ENCODE measurements around the gene CST9. TPM values are rescaled to one million over a fixed set of nuclear protein-coding genes. Genes with fewer than 3 reads are reported as not detected.

Gene CST9
- total and polyA plus RNA-seq, 2 donors (not counting 3 experiments of a cell fraction or from before 2014, with no cell fraction given): not detected

DNA sequence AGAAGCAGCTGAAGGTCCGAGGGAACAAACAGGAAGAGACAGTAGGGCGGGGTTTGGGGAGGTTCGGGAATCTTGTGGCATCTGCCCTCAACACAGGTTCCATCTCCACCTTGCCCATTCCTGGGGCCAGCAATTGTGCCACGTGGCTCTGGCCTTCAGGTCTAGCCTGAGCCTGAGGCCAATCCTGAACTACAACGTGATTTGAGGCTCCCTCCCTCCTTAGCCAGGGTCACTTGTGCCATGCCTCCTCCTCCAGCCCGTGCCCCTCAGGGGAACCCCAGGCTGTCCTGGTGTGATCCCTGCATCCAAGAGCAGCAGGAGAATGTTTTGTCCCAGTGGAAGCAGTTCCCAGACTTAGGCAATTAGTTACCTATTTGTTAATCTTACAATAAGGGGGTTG is 3.0 kb downstream of the CST9 start:
- no peak for FAIRE-seq
- Histone ChIP-seq H3K4me3 (replicated peaks in 1 of 3; ENCODE audit: insufficient read depth in 1 of 3, low read depth in 1 of 3, low read length in 3 of 3) (no peak overlapping the region), H3K27ac (ENCODE audit: insufficient read depth, low read depth, low read length) (no peak overlapping the region), H3K9me1 (replicated peaks; ENCODE audit: control insufficient read depth, extremely low read depth, insufficient read depth, low read length) (no peaks in the 10 kb centered on the region), H3K27me3 (ENCODE audit: control insufficient read depth in 2 of 2, insufficient read depth in 2 of 2, low read length in 2 of 2) (peaks cover 9 to 23% of the 10 kb centered on the region in 2 experiments), H3K9me3 (replicated peaks; ENCODE audit: control insufficient read depth, insufficient read depth, low read length) (no peaks in the 10 kb centered on the region), H2AFZ (ENCODE audit: low read depth, low read length) (no peak overlapping the region), H3K36me3 (ENCODE audit: control insufficient read depth in 2 of 2, extremely low read depth in 1 of 2, insufficient read depth in 2 of 2, low read length in 2 of 2) (no peaks in the 10 kb centered on the region), H4K20me1 (replicated peaks; ENCODE audit: control insufficient read depth, extremely low read depth, insufficient read depth, low read length) (no peaks in the 10 kb centered on the region), H3K4me2 (ENCODE audit: insufficient read depth, low read length) (no peak overlapping the region), H3K4me1 (ENCODE audit: control insufficient read depth, extremely low read depth, insufficient read depth, low read length) (no peaks in the 10 kb centered on the region), H3K9ac (replicated peaks; ENCODE audit: extremely low read depth, insufficient read depth, low read length) (no peak overlapping the region), H3K79me2 (ENCODE audit: control insufficient read depth, insufficient read depth, low read length) (no peaks in the 10 kb centered on the region)
- no peak for DNase-seq (ENCODE audit: low read depth, low spot score)
- BruUV-seq (replicated peaks): no TSS peak
- intact Hi-C loops (cut with micrococcal nuclease): loop anchor here (10.0 kb wide), 3 partner anchors 62 to 918 kb away; partner anchors contain the start of gene THBD
- TF ChIP-seq EZH2 (IDR thresholded peaks at IDR 0.05; ENCODE audit: borderline replicate concordance, low read depth, low read length, severe bottlenecking) (no peak), JUN (IDR thresholded peaks at IDR 0.05; ENCODE audit: borderline replicate concordance, insufficient read depth, insufficient read length, low read depth) (no peak), GATA2 (IDR thresholded peaks at IDR 0.05; ENCODE audit: insufficient read depth, insufficient read length, low read depth, low read length) (no peak), FOS (IDR thresholded peaks at IDR 0.05; ENCODE audit: borderline replicate concordance, insufficient read depth, low read length) (no peak), POLR2A (IDR thresholded peaks at IDR 0.05; ENCODE audit: low read depth, low read length) (no peak), MYC (IDR thresholded peaks at IDR 0.05; ENCODE audit: low read depth, low read length) (no peak), MAX (IDR thresholded peaks at IDR 0.05; ENCODE audit: insufficient read depth, insufficient read length) (no peak), POLR2AphosphoS5 (IDR thresholded peaks at IDR 0.05; ENCODE audit: insufficient read depth, low read depth, low read length) (no peak)
- TF ChIP-seq, protein P1, sequence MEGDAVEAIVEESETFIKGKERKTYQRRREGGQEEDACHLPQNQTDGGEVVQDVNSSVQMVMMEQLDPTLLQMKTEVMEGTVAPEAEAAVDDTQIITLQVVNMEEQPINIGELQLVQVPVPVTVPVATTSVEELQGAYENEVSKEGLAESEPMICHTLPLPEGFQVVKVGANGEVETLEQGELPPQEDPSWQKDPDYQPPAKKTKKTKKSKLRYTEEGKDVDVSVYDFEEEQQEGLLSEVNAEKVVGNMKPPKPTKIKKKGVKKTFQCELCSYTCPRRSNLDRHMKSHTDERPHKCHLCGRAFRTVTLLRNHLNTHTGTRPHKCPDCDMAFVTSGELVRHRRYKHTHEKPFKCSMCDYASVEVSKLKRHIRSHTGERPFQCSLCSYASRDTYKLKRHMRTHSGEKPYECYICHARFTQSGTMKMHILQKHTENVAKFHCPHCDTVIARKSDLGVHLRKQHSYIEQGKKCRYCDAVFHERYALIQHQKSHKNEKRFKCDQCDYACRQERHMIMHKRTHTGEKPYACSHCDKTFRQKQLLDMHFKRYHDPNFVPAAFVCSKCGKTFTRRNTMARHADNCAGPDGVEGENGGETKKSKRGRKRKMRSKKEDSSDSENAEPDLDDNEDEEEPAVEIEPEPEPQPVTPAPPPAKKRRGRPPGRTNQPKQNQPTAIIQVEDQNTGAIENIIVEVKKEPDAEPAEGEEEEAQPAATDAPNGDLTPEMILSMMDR (IDR thresholded peaks at IDR 0.05; ENCODE audit: extremely low read depth in 1 of 2, insufficient read depth in 1 of 2, low read depth in 1 of 2, low read length in 2 of 2): no peak
- CTCF ChIA-PET: no interaction called here
- dilution Hi-C loops (cut with MboI; ENCODE audit: extremely low pct_ligation_motif_present, low sequenced_read_pairs): no loop called here
- POLR2A ChIA-PET: no interaction called here

Measured in endothelial cell of umbilical vein (primary cell).